ENCODE data around the gene KRT10. TPM values are rescaled to one million over a fixed set of nuclear protein-coding genes. Genes with fewer than 3 reads are reported as not detected.

KRT10 gene
- total and polyA plus RNA-seq, 2 experiments from 2014 or later: 9.6 to 123 TPM

DNA sequence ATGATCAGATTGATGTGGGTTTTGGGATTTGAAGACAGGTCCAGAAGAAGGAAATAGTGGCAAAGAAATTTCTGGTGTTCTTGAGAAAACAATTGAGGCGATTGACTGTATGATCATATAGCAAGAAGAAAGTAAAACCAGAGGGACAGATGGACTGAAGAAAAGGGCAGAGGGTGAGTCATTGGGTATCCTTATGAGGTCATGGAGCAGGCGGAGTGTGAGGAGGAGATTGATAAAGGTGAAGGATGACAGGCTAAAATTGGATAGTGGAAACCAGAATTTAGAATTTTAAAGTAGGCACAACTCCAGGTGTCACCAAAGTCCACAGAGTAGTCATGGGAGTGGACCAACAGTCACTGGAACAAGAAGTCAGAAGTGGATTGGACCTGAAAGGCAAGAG, 21.3 kb downstream of the KRT10 start (continued):
- TF ChIP-seq ZNF462 (CRISPR knock-in tag; IDR thresholded peaks at IDR 0.05): no peak
- TF ChIP-seq, protein P1, sequence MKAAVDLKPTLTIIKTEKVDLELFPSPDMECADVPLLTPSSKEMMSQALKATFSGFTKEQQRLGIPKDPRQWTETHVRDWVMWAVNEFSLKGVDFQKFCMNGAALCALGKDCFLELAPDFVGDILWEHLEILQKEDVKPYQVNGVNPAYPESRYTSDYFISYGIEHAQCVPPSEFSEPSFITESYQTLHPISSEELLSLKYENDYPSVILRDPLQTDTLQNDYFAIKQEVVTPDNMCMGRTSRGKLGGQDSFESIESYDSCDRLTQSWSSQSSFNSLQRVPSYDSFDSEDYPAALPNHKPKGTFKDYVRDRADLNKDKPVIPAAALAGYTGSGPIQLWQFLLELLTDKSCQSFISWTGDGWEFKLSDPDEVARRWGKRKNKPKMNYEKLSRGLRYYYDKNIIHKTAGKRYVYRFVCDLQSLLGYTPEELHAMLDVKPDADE (IDR thresholded peaks at IDR 0.05): no peak

GRCh38 chr17:40800381-40800780, 22.0 kb downstream of the KRT10 start:
- no peak overlapping the region for H3K4me3 ChIP-seq
- no peaks in the 10 kb centered on the region for H3K4me1 ChIP-seq (ENCODE audit: insufficient read depth)
- no peak overlapping the region for H2AFZ ChIP-seq
- H3F3A ChIP-seq (replicated peaks; ENCODE audit: low read depth): no peaks in the 10 kb centered on the region
- 0 out of 2 replicates have a peak, but pooled peaks cover 3% of the 10 kb centered on the region for H3K27me3 ChIP-seq (ENCODE audit: insufficient read depth)
- H3K4me2 ChIP-seq: no peak overlapping the region
- Mint-ChIP-seq H3K27ac (no peak overlapping the region), H3K9me3 (0 out of 3 replicates have a peak, but pooled peaks cover 4% of the 10 kb centered on the region), H3K4me1 (peaks cover 6% of the 10 kb centered on the region), H3K36me3 (ENCODE audit: low read depth) (no peaks in the 10 kb centered on the region), H3K27me3 (ENCODE audit: insufficient read depth, low read depth, poor library complexity) (peaks cover 5% of the 10 kb centered on the region), H3K4me3 (no peak overlapping the region)
- ATAC-seq: no peak
- H4K20me1 ChIP-seq (replicated peaks; ENCODE audit: insufficient read depth): no peaks in the 10 kb centered on the region
- no peaks in the 10 kb centered on the region for H3K36me3 ChIP-seq (ENCODE audit: insufficient read depth)
- no peak overlapping the region for H3K27ac ChIP-seq (ENCODE audit: low read depth)
- H3K9me2 ChIP-seq (ENCODE audit: insufficient read depth): no peaks in the 10 kb centered on the region
- no peaks in the 10 kb centered on the region for H3K79me2 ChIP-seq (replicated peaks; ENCODE audit: insufficient read depth)
- DNase-seq (ENCODE audit: low spot score): no peak
- TF ChIP-seq ZNF331 (CRISPR knock-in tag; IDR thresholded peaks at IDR 0.05; ENCODE audit: low read depth) (no peak), EZH2phosphoT487 (IDR thresholded peaks at IDR 0.05; ENCODE audit: unreplicated experiment) (no peak), ZNF462 (CRISPR knock-in tag; IDR thresholded peaks at IDR 0.05) (no peak), JUNB (IDR thresholded peaks at IDR 0.05; ENCODE audit: unreplicated experiment) (no peak), ZNF114 (CRISPR knock-in tag; IDR thresholded peaks at IDR 0.05) (no peak), CREB1 (CRISPR knock-in tag; IDR thresholded peaks at IDR 0.05; ENCODE audit: low read depth) (no peak)
